Measurements from ENCODE around the gene ESR2.

Gene ESR2

GRCh38 chr14:64109819-64110554 lies 184.2 kb downstream of the ESR2 start:
- no peak overlapping the region for H3K27ac ChIP-seq (ENCODE audit: low read length)
- TF ChIP-seq CTCF (IDR thresholded peaks at IDR 0.05; ENCODE audit: low read depth, low read length) (no peak), EZH2phosphoT487 (IDR thresholded peaks at IDR 0.05; ENCODE audit: low read depth) (no peak)
- no peaks in the 10 kb centered on the region for H3K27me3 ChIP-seq (ENCODE audit: low read depth, low read length)
- H3K4me2 ChIP-seq (ENCODE audit: low read length): no peak overlapping the region
- H4K20me1 ChIP-seq (ENCODE audit: insufficient read depth, low read length): no peaks in the 10 kb centered on the region
- H3K79me2 ChIP-seq (ENCODE audit: low read length): no peaks in the 10 kb centered on the region
- H2AFZ ChIP-seq (ENCODE audit: low read depth, low read length): no peak overlapping the region
- H3K4me1 ChIP-seq (ENCODE audit: low read length): peaks cover 6% of the 10 kb centered on the region; the same call in 1 of the 2 replicates
- no peaks in the 10 kb centered on the region for H3K9me3 ChIP-seq (ENCODE audit: insufficient read depth, low read length)
- no peak overlapping the region for H3K4me3 ChIP-seq (ENCODE audit: low read length)
- no peaks in the 10 kb centered on the region for H3K36me3 ChIP-seq (replicated peaks; ENCODE audit: low read depth, low read length)
- no peak overlapping the region for H3K9ac ChIP-seq (ENCODE audit: low read length)

- H3K36me3 ChIP-seq (replicated peaks; ENCODE audit: low read depth, low read length): no peaks in the 10 kb centered on the region
- TF ChIP-seq EZH2phosphoT487 (IDR thresholded peaks at IDR 0.05; ENCODE audit: low read depth) (no peak), CTCF (IDR thresholded peaks at IDR 0.05; ENCODE audit: low read depth, low read length) (no peak)
- no peak overlapping the region for H3K9ac ChIP-seq (ENCODE audit: low read length)
- no peaks in the 10 kb centered on the region for H3K27me3 ChIP-seq (ENCODE audit: low read depth, low read length)
- H3K4me3 ChIP-seq (ENCODE audit: low read length): no peak overlapping the region
- no peaks in the 10 kb centered on the region for H3K79me2 ChIP-seq (ENCODE audit: low read length)
- no peaks in the 10 kb centered on the region for H4K20me1 ChIP-seq (ENCODE audit: insufficient read depth, low read length)
- no peak overlapping the region for H3K4me2 ChIP-seq (ENCODE audit: low read length)
- H3K27ac ChIP-seq (ENCODE audit: low read length): no peak overlapping the region
- H2AFZ ChIP-seq (ENCODE audit: low read depth, low read length): no peak overlapping the region
- H3K4me1 ChIP-seq (ENCODE audit: low read length): no peaks in the 10 kb centered on the region
- no peaks in the 10 kb centered on the region for H3K9me3 ChIP-seq (ENCODE audit: insufficient read depth, low read length)
Observed at GRCh38 chr14:64107438-64107837, 186.7 kb downstream of the ESR2 start.

- H3K36me3 ChIP-seq (replicated peaks; ENCODE audit: low read depth, low read length): no peaks in the 10 kb centered on the region
- H3K4me2 ChIP-seq (ENCODE audit: low read length): no peak overlapping the region
- H3K9me3 ChIP-seq (ENCODE audit: insufficient read depth, low read length): no peaks in the 10 kb centered on the region
- H2AFZ ChIP-seq (ENCODE audit: low read depth, low read length): no peak overlapping the region
- no peaks in the 10 kb centered on the region for H3K27me3 ChIP-seq (ENCODE audit: low read depth, low read length)
- H4K20me1 ChIP-seq (ENCODE audit: insufficient read depth, low read length): no peaks in the 10 kb centered on the region
- no peak for TF ChIP-seq CTCF (IDR thresholded peaks at IDR 0.05; ENCODE audit: low read depth, low read length)
- TF ChIP-seq EZH2phosphoT487 (IDR thresholded peaks at IDR 0.05; ENCODE audit: low read depth): no peak
- no peaks in the 10 kb centered on the region for H3K4me1 ChIP-seq (ENCODE audit: low read length)
- H3K9ac ChIP-seq (ENCODE audit: low read length): no peak overlapping the region
- no peaks in the 10 kb centered on the region for H3K79me2 ChIP-seq (ENCODE audit: low read length)
- no peak overlapping the region for H3K4me3 ChIP-seq (ENCODE audit: low read length)
- no peak overlapping the region for H3K27ac ChIP-seq (ENCODE audit: low read length)
Observed at GRCh38 chr14:64098120-64098519, 196.1 kb downstream of the ESR2 start.

GRCh38 chr14:64095620-64096019 lies 198.6 kb downstream of the ESR2 start:
- no peak overlapping the region for H2AFZ ChIP-seq (ENCODE audit: low read depth, low read length)
- no peaks in the 10 kb centered on the region for H3K36me3 ChIP-seq (replicated peaks; ENCODE audit: low read depth, low read length)
- H3K4me2 ChIP-seq (ENCODE audit: low read length): no peak overlapping the region
- H3K27ac ChIP-seq (ENCODE audit: low read length): no peak overlapping the region
- no peaks in the 10 kb centered on the region for H3K4me1 ChIP-seq (ENCODE audit: low read length)
- H3K9me3 ChIP-seq (ENCODE audit: insufficient read depth, low read length): no peaks in the 10 kb centered on the region
- no peak overlapping the region for H3K4me3 ChIP-seq (ENCODE audit: low read length)
- H3K79me2 ChIP-seq (ENCODE audit: low read length): no peaks in the 10 kb centered on the region
- H4K20me1 ChIP-seq (ENCODE audit: insufficient read depth, low read length): no peaks in the 10 kb centered on the region
- H3K9ac ChIP-seq (ENCODE audit: low read length): no peak overlapping the region
- no peak for TF ChIP-seq EZH2phosphoT487 (IDR thresholded peaks at IDR 0.05; ENCODE audit: low read depth)
- no peak for TF ChIP-seq CTCF (IDR thresholded peaks at IDR 0.05; ENCODE audit: low read depth, low read length)
- no peaks in the 10 kb centered on the region for H3K27me3 ChIP-seq (ENCODE audit: low read depth, low read length)

All from OCI-LY3 (cell line).